MM.1S (cell line): ENCODE results near the gene CAST.

Experiments
- DNase-seq: peaks from one replicate; pipeline ENCODE4 v3.0.0-alpha.2; 2015
- H2AFZ ChIP-seq: fragments of 300-600 bp; sonication (generic); 2 replicates; pipeline ENCODE4 v1.6.0; 2016; ENCODE audit warnings: antibody characterized with exemption, low read length
- H3F3A ChIP-seq: fragments of 300-600 bp; sonication (generic); 2 replicates; pipeline ENCODE4 v1.6.1; 2016; ENCODE audit warnings: mild to moderate bottlenecking, antibody characterized with exemption, low read length, moderate library complexity, mixed read lengths; ENCODE audit not compliant: insufficient read depth
- H3K27ac ChIP-seq: fragments of 300-600 bp; sonication (generic); 2 replicates; pipeline ENCODE4 v1.5.1; 2016; ENCODE audit warnings: mild to moderate bottlenecking, low read length
- H3K27me3 ChIP-seq: fragments of 300-600 bp; sonication (generic); replicated peaks from 2 replicates; pipeline ENCODE4 v1.6.0; 2016; ENCODE audit warnings: low read length; ENCODE audit not compliant: insufficient read depth
- H3K36me3 ChIP-seq: fragments of 300-600 bp; sonication (generic); replicated peaks from 2 replicates; pipeline ENCODE4 v1.6.1; 2016; ENCODE audit warnings: mild to moderate bottlenecking, low read length, mixed read lengths; ENCODE audit not compliant: insufficient read depth
- H3K4me1 ChIP-seq: fragments of 300-600 bp; sonication (generic); 2 replicates; pipeline ENCODE4 v1.6.1; 2016; ENCODE audit warnings: low read length, mixed read lengths
- H3K4me2 ChIP-seq: fragments of 300-600 bp; sonication (generic); 2 replicates; pipeline ENCODE4 v1.6.0; 2016; ENCODE audit warnings: low read depth, low read length
- H3K4me3 ChIP-seq: fragments of 300-600 bp; sonication (generic); 2 replicates; pipeline ENCODE4 v1.5.1; 2016; ENCODE audit warnings: low read length, mixed read lengths
- H3K79me2 ChIP-seq: fragments of 300-600 bp; sonication (generic); 2 replicates; pipeline ENCODE4 v1.6.1; 2016; ENCODE audit warnings: mixed run types, low read length, mixed read lengths
- H3K9ac ChIP-seq: fragments of 300-600 bp; sonication (generic); 2 replicates; pipeline ENCODE4 v1.6.1; 2016; ENCODE audit warnings: low read length, mixed read lengths
- H3K9me2 ChIP-seq: fragments of 300-600 bp; sonication (generic); replicated peaks from 2 replicates; pipeline ENCODE4 v1.6.1; 2016; ENCODE audit warnings: mild to moderate bottlenecking, low read length, mixed read lengths; ENCODE audit not compliant: insufficient read depth
- H3K9me3 ChIP-seq: fragments of 300-600 bp; sonication (generic); replicated peaks from 2 replicates; pipeline ENCODE4 v1.6.1; 2016; ENCODE audit warnings: mild to moderate bottlenecking, low read length, mixed read lengths; ENCODE audit not compliant: insufficient read depth
- H4K20me1 ChIP-seq: fragments of 300-600 bp; sonication (generic); 2 replicates; pipeline ENCODE4 v1.6.1; 2016; ENCODE audit warnings: mild to moderate bottlenecking, low read length, moderate library complexity, mixed read lengths; ENCODE audit not compliant: insufficient read depth
- CTCF ChIP-seq: fragments of 300-600 bp; sonication (generic); IDR thresholded peaks from 2 replicates; pipeline ENCODE4 v1.5.1; 2016; ENCODE audit warnings: antibody characterized with exemption, low read length, mixed read lengths
- EZH2 ChIP-seq: fragments of 300-600 bp; sonication (generic); optimal IDR thresholded peaks from 2 replicates; pipeline ENCODE3; 2017; ENCODE audit warnings: low read depth, mild to moderate bottlenecking, antibody characterized with exemption, low read length, mixed read lengths
- EZH2phosphoT487 ChIP-seq: fragments of 300-600 bp; sonication (generic); IDR thresholded peaks from 2 replicates; pipeline ENCODE4 v1.6.1; 2018; ENCODE audit warnings: antibody characterized with exemption, low read length

CAST gene

GRCh38 chr5:96664669-96665068 is 2.5 kb downstream of the CAST start:
- H3K4me2 ChIP-seq = no peak overlapping the region
- no peaks in the 10 kb centered on the region for H3K9me3 ChIP-seq
- H3K4me1 ChIP-seq = peaks cover 12% of the 10 kb centered on the region
- no peak for TF ChIP-seq EZH2
- no peak for TF ChIP-seq EZH2phosphoT487
- TF ChIP-seq CTCF = no peak
- no peak overlapping the region for H3K27ac ChIP-seq
- no peak overlapping the region for H3K4me3 ChIP-seq
- no peaks in the 10 kb centered on the region for H3K36me3 ChIP-seq
- no peak overlapping the region for H2AFZ ChIP-seq
- no peaks in the 10 kb centered on the region for H3K27me3 ChIP-seq
- peaks cover 68% of the 10 kb centered on the region for H3K79me2 ChIP-seq
- no peak for DNase-seq
- H4K20me1 ChIP-seq = no peaks in the 10 kb centered on the region
- no peaks in the 10 kb centered on the region for H3K9me2 ChIP-seq
- H3F3A ChIP-seq = peaks cover 16% of the 10 kb centered on the region
- no peak overlapping the region for H3K9ac ChIP-seq

GRCh38 chr5:96668725-96669124 is 6.5 kb downstream of the CAST start:
- Histone ChIP-seq H4K20me1 (no peaks in the 10 kb centered on the region), H3K36me3 (no peaks in the 10 kb centered on the region), H3K4me3 (no peak overlapping the region), H3F3A (no peaks in the 10 kb centered on the region), H2AFZ (no peak overlapping the region), H3K4me1 (no peaks in the 10 kb centered on the region), H3K9me3 (no peaks in the 10 kb centered on the region), H3K9ac (no peak overlapping the region), H3K79me2 (peaks cover 92% of the 10 kb centered on the region), H3K4me2 (no peak overlapping the region), H3K27ac (no peak overlapping the region), H3K27me3 (no peaks in the 10 kb centered on the region), H3K9me2 (no peaks in the 10 kb centered on the region)
- DNase-seq = no peak
- no peak for TF ChIP-seq EZH2phosphoT487
- no peak for TF ChIP-seq EZH2
- no peak for TF ChIP-seq CTCF

GRCh38 chr5:96669909-96670308 is 7.7 kb downstream of the CAST start:
- Histone ChIP-seq H3K27ac (no peak overlapping the region), H3K79me2 (peaks cover 91% of the 10 kb centered on the region), H3F3A (no peaks in the 10 kb centered on the region), H4K20me1 (no peaks in the 10 kb centered on the region), H3K36me3 (no peaks in the 10 kb centered on the region), H3K4me1 (no peaks in the 10 kb centered on the region), H2AFZ (no peak overlapping the region), H3K9ac (no peak overlapping the region), H3K4me2 (no peak overlapping the region), H3K4me3 (no peak overlapping the region), H3K9me2 (no peaks in the 10 kb centered on the region), H3K9me3 (no peaks in the 10 kb centered on the region), H3K27me3 (no peaks in the 10 kb centered on the region)
- no peak for TF ChIP-seq EZH2
- no peak for TF ChIP-seq EZH2phosphoT487
- no peak for TF ChIP-seq CTCF
- DNase-seq = no peak

GRCh38 chr5:96671441-96671840 is 9.3 kb downstream of the CAST start:
- H3K9me2 ChIP-seq = no peaks in the 10 kb centered on the region
- no peaks in the 10 kb centered on the region for H3K4me1 ChIP-seq
- H3K9me3 ChIP-seq = no peaks in the 10 kb centered on the region
- TF ChIP-seq EZH2phosphoT487 = no peak
- no peak for DNase-seq
- no peak overlapping the region for H3K4me2 ChIP-seq
- no peak overlapping the region for H3K4me3 ChIP-seq
- no peaks in the 10 kb centered on the region for H3K36me3 ChIP-seq
- no peaks in the 10 kb centered on the region for H4K20me1 ChIP-seq
- no peak overlapping the region for H2AFZ ChIP-seq
- no peak overlapping the region for H3K9ac ChIP-seq
- H3K27me3 ChIP-seq = no peaks in the 10 kb centered on the region
- H3F3A ChIP-seq = no peaks in the 10 kb centered on the region
- no peak overlapping the region for H3K27ac ChIP-seq
- peaks cover 78% of the 10 kb centered on the region for H3K79me2 ChIP-seq
